ENCODE results near the gene SLC25A22. TPM values are rescaled to one million over a fixed set of nuclear protein-coding genes. Genes with fewer than 3 reads are reported as not detected.

SLC25A22 gene
- total RNA-seq, 1 donor from 2014 or later = 84.9 TPM

DNA sequence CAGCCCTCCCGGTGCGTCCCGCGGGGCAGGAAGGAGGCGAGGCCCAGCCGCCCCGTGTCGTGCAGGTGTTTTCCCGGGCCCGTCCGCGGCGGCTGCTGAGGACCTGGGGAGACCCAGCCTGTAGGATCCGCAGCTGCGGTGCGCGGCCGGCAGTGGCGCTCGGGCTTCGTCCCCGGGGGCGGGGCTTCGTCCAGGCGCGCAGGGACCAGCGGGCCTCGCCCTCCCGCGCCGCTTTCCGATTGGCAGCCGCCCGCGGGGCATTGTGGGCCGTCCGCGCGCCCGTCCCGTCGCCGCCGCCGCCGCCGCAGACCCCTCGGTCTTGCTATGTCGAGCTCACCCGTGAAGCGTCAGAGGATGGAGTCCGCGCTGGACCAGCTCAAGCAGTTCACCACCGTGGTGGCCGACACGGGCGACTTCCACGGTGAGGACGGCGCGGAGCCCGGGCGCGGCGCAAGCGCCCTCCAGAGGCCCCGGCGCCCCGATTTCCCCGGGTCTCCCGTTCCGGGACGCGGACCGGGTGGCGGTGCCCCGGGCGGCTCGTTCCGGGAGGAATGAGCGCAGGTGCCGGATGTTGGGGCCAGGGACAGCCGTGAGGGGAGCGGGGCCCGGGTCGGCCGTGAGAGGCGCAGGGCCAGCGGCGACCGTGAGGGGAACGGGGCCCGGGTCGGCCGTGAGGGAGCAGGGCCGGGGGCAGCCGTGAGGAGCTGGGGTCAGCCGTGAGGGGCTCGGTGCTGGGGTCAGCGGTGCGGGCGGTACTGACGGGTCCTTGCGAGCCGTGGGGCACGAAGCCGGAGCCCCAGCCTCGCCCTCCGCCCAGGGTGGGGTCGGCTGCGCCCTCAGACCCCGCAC lies 50.7 kb downstream of the SLC25A22 start, which contains the start of gene TALDO1:
TALDO1 (plus strand) TSS at position 307 of the 849 bp plus-strand sequence; CDS start at position 325, 18 bp downstream.
- H3K27me3 Mint-ChIP-seq = no peaks in the 10 kb centered on the region
- H3K9me3 Mint-ChIP-seq = no peaks in the 10 kb centered on the region
- peak; percentile 97 for DNase-seq
- intact Hi-C loops (cut with micrococcal nuclease) = loop anchor here (2.0 kb wide), 2 partner anchors 19 to 49 kb away; no protein-coding TSS in a partner anchor
- peak within 1 kb of the TSS; percentile 82 for H3K27ac Mint-ChIP-seq
- peaks cover 14% of the 10 kb centered on the region for H3K4me1 Mint-ChIP-seq
- peaks cover 8% of the 10 kb centered on the region for H3K36me3 Mint-ChIP-seq (ENCODE audit: low read depth)
- H3K4me3 Mint-ChIP-seq = peak within 1 kb of the TSS; percentile 90

GRCh38 chr11:746289-747157 lies 51.6 kb downstream of the SLC25A22 start:
- intact Hi-C loops (cut with micrococcal nuclease) = loop anchor here (2.0 kb wide), 2 partner anchors 18 to 50 kb away; no protein-coding TSS in a partner anchor
- Mint-ChIP-seq H3K4me1 (peaks cover 14% of the 10 kb centered on the region), H3K36me3 (ENCODE audit: low read depth) (peaks cover 7% of the 10 kb centered on the region), H3K4me3 (peak overlapping the region; percentile 90), H3K9me3 (no peaks in the 10 kb centered on the region), H3K27ac (peak overlapping the region; percentile 46), H3K27me3 (no peaks in the 10 kb centered on the region)
- DNase-seq = peak; percentile 82

- intact Hi-C loops (cut with micrococcal nuclease) = no loop called here
- Mint-ChIP-seq H3K36me3 (ENCODE audit: low read depth) (peaks cover 7% of the 10 kb centered on the region), H3K27ac (no peak overlapping the region), H3K27me3 (no peaks in the 10 kb centered on the region), H3K4me1 (peaks cover 14% of the 10 kb centered on the region), H3K9me3 (no peaks in the 10 kb centered on the region), H3K4me3 (no peak overlapping the region)
- no peak for DNase-seq
These were observed 52.7 kb downstream of the SLC25A22 start for GRCh38 chr11:745428-745827.

DNA sequence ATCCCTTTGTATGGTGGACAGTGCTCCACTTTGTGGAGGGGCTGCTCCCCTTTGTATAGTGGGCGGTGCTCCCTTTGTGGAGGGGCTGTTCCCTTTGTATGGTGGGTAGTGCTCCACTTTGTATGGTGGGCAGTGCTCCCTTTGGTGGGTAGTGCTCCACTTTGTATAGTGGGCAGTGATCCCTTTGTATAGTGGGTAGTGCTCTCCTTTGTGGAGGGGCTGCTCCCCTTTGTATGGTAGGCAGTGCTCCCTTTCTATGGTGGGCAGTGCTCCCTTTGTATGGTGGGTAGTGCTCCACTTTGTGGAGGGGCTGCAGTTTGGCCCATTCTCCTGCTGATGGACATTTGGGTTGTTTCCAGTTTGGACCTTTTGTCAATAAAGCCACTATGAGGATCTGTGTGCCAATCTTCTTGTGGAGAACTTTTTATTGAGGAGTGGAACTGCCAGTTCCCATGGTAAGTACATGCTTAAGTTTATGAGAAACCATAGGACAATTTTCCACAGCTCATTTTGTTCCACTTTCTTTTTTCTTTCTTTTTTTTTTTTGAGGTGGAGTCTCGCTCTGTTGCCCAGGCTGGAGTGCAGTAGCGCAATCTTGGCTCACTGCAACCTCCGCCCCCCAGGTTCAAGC lies 55.4 kb downstream of the SLC25A22 start:
- DNase-seq = no peak
- intact Hi-C loops (cut with micrococcal nuclease) = no loop called here
- Mint-ChIP-seq H3K27ac (no peak overlapping the region), H3K4me3 (no peak overlapping the region), H3K36me3 (ENCODE audit: low read depth) (no peaks in the 10 kb centered on the region), H3K9me3 (no peaks in the 10 kb centered on the region), H3K4me1 (peaks cover 8% of the 10 kb centered on the region), H3K27me3 (peaks cover 9% of the 10 kb centered on the region)

GRCh38 chr11:742156-742546 lies 55.9 kb downstream of the SLC25A22 start:
- Mint-ChIP-seq H3K4me3 (no peak overlapping the region), H3K9me3 (no peaks in the 10 kb centered on the region), H3K27ac (no peak overlapping the region), H3K27me3 (peaks cover 13% of the 10 kb centered on the region), H3K4me1 (peaks cover 13% of the 10 kb centered on the region), H3K36me3 (ENCODE audit: low read depth) (no peaks in the 10 kb centered on the region)
- intact Hi-C loops (cut with micrococcal nuclease) = no loop called here
- DNase-seq = no peak

Other genes starting within 250 kb of the SLC25A22 start
- 0.47 and 1.1 TPM in 2 replicates for gene LMNTD2, start 237.5 kb downstream of the SLC25A22 start, total RNA-seq
- gene RASSF7, start 237.3 kb downstream of the SLC25A22 start, total RNA-seq = 21.8 and 23.1 TPM in 2 replicates
- gene PHRF1, start 221.8 kb downstream of the SLC25A22 start, total RNA-seq = 54.8 and 57.4 TPM in 2 replicates
- 42.8 and 45.3 TPM in 2 replicates for gene IRF7, start 182.3 kb downstream of the SLC25A22 start, total RNA-seq
- not detected in 2 replicates for gene CDHR5, start 173.3 kb downstream of the SLC25A22 start, total RNA-seq
- not detected in 2 replicates for gene SCT, start 171.1 kb downstream of the SLC25A22 start, total RNA-seq
- gene DRD4, start 161.0 kb downstream of the SLC25A22 start, total RNA-seq = 0.14 and 0.28 TPM in 2 replicates
- gene DEAF1, start 103.1 kb downstream of the SLC25A22 start, total RNA-seq = 66.3 and 73.9 TPM in 2 replicates
- 12.3 and 12.5 TPM in 2 replicates for gene TMEM80, start 102.5 kb downstream of the SLC25A22 start, total RNA-seq
- gene EPS8L2, start 92.0 kb downstream of the SLC25A22 start, total RNA-seq = 15.3 and 19.8 TPM in 2 replicates
- gene TALDO1, start 50.8 kb downstream of the SLC25A22 start, total RNA-seq = 265 and 279 TPM in 2 replicates
- gene GATD1, start 20.8 kb downstream of the SLC25A22 start, total RNA-seq = 81.7 and 82.2 TPM in 2 replicates
- 3.8 and 4.2 TPM in 2 replicates for gene CEND1, start 8.2 kb downstream of the SLC25A22 start, total RNA-seq
- gene PIDD1, start 7.0 kb upstream of the SLC25A22 start, total RNA-seq = 28.9 and 29.6 TPM in 2 replicates
- gene RPLP2, start 11.7 kb upstream of the SLC25A22 start, total RNA-seq = 2,367 and 2,377 TPM in 2 replicates
- gene PNPLA2, start 20.6 kb upstream of the SLC25A22 start, total RNA-seq = 55.0 and 56.4 TPM in 2 replicates
- gene CRACR2B, start 29.6 kb upstream of the SLC25A22 start, total RNA-seq = 1.5 and 3.0 TPM in 2 replicates
- 81.0 and 87.3 TPM in 2 replicates for gene CD151, start 34.7 kb upstream of the SLC25A22 start, total RNA-seq
- gene POLR2L, start 44.2 kb upstream of the SLC25A22 start, total RNA-seq = 113 and 117 TPM in 2 replicates
- 14.8 and 15.1 TPM in 2 replicates for gene TSPAN4, start 44.6 kb upstream of the SLC25A22 start, total RNA-seq
- gene CHID1, start 112.5 kb upstream of the SLC25A22 start, total RNA-seq = 99.7 and 109 TPM in 2 replicates
- 51.4 and 53.8 TPM in 2 replicates for gene AP2A2, start 127.6 kb upstream of the SLC25A22 start, total RNA-seq
- not detected in 2 replicates for gene MUC6, start 238.4 kb upstream of the SLC25A22 start, total RNA-seq

Data from activated CD4-positive, alpha-beta T cell treated with anti-CD3 and anti-CD28 coated beads, Interleukin-2, amount 10 ng/mL, durations not matched to agents 24 days and 14 days (primary cell).